ENCODE results near the gene COPA. TPM values are rescaled to one million over a fixed set of nuclear protein-coding genes. Genes with fewer than 3 reads are reported as not detected.

The COPA gene
- total RNA-seq, 1 donor, result 322 TPM

GRCh38 chr1:160308451-160309184 is 34.4 kb downstream of the COPA start:
- TF ChIP-seq, protein P1, sequence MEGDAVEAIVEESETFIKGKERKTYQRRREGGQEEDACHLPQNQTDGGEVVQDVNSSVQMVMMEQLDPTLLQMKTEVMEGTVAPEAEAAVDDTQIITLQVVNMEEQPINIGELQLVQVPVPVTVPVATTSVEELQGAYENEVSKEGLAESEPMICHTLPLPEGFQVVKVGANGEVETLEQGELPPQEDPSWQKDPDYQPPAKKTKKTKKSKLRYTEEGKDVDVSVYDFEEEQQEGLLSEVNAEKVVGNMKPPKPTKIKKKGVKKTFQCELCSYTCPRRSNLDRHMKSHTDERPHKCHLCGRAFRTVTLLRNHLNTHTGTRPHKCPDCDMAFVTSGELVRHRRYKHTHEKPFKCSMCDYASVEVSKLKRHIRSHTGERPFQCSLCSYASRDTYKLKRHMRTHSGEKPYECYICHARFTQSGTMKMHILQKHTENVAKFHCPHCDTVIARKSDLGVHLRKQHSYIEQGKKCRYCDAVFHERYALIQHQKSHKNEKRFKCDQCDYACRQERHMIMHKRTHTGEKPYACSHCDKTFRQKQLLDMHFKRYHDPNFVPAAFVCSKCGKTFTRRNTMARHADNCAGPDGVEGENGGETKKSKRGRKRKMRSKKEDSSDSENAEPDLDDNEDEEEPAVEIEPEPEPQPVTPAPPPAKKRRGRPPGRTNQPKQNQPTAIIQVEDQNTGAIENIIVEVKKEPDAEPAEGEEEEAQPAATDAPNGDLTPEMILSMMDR (IDR thresholded peaks at IDR 0.05; ENCODE audit: insufficient read depth, low read depth, low read length), result no peak
- H3K4me3 ChIP-seq (ENCODE audit: low read depth, low read length), result no peak overlapping the region
- no peak for DNase-seq (ENCODE audit: low read depth)

- TF ChIP-seq, protein P1 (IDR thresholded peaks at IDR 0.05; ENCODE audit: insufficient read depth, low read depth, low read length), result no peak
- no peak for DNase-seq (ENCODE audit: low read depth)
Measured at GRCh38 chr1:160307118-160307791, 35.8 kb downstream of the COPA start.

DNA sequence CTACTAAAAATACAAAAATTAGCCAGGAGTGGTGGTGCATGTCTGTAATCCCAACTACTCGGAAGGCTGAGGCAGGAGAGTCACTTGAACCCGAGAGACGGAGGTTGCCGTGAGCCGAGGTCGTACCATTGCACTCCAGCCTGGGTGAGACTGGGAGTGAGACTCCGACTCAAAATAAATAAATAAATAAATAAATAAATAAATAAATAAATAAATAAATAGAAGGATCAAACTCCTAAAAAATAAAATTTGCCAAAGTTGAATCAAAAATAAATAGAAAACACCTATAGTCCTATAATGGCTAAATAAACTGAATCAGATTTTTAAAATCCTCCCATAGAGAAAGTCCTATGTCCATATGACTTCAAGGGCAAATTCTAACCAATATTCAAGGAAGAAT is 42.9 kb downstream of the COPA start:
- no peak for DNase-seq (ENCODE audit: low read depth)
- TF ChIP-seq, protein P1 (IDR thresholded peaks at IDR 0.05; ENCODE audit: insufficient read depth, low read depth, low read length), result no peak
- H3K4me3 ChIP-seq (ENCODE audit: low read depth, low read length), result no peak overlapping the region

More at GRCh38 chr1:160307118-160307791, 35.8 kb downstream of the COPA start:
- H3K4me3 ChIP-seq (ENCODE audit: low read depth, low read length), result no peak overlapping the region

DNA sequence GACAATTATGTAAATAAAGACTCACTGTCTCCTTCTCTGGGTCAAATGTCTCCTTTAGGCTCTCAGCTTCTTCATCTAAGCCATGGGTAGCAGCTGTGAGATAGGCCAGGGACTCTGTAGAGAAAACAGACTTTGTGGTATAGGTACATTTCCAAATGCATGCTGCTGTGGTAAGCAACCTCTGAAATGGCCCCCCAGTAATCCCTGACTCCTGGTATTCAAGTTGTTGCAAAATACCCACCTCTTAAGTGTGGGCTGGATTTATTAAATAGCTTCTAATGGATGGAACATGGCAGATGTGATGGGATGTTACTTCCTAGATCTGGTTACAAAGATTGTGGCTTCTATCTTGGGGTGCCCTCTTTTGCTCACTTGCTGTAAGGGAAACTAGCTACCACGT is 47.0 kb downstream of the COPA start:
- H3K4me3 ChIP-seq (ENCODE audit: low read depth, low read length), result no peak overlapping the region
- TF ChIP-seq, protein P1 (IDR thresholded peaks at IDR 0.05; ENCODE audit: insufficient read depth, low read depth, low read length), result no peak
- peak; percentile 33 for DNase-seq (ENCODE audit: low read depth)

- no peak for DNase-seq (ENCODE audit: low read depth)
- H3K4me3 ChIP-seq (ENCODE audit: low read depth, low read length), result no peak overlapping the region
- TF ChIP-seq, protein P1 (IDR thresholded peaks at IDR 0.05; ENCODE audit: insufficient read depth, low read depth, low read length), result no peak
Measured at GRCh38 chr1:160293020-160293968, 49.8 kb downstream of the COPA start.
